K562 (cell line): Measurements from ENCODE around the gene LRIT1. TPM values are rescaled to one million over a fixed set of nuclear protein-coding genes. Genes with fewer than 3 reads are reported as not detected.

Experiments used
- ATAC-seq: fragments of 200-7000 bp; cut with Tn5 transposase; 3 replicates; pipeline ENCODE4 v1.9.1; 2020; ENCODE audit warnings: moderate library complexity
- BruUV-seq: library from RNA; stranded (reverse); fragments of 400-500 nt; replicated peaks from 2 replicates; lab custom pipeline; 2021; lab: Mats Ljungman, UMichigan
- CTCF ChIA-PET: fragments of 300-600 bp; formaldehyde crosslinking; extraction: SDS; loops from one replicate; lab custom pipeline; 2021; ENCODE audit warnings: low intra/inter-chr PET ratio; lab: Yijun Ruan, JAX
- POLR2A ChIA-PET: fragments of 300-600, 350-650 bp; sonication (Branson Sonifier 250); formaldehyde crosslinking; extraction: SDS; loops from one replicate; lab custom pipeline; 2021; ENCODE audit warnings: antibody characterized with exemption, inconsistent platforms; lab: Yijun Ruan, JAX
- DNase-seq, 4 experiments: peaks; one replicate each; pipeline versions ENCODE4 v3.0.0 to v3.0.0-alpha.2; 2011 to 2018; ENCODE audit warnings: low spot score in 3 of 4, mixed read lengths in 3 of 4; ENCODE audit errors: extremely low read depth in 1 of 4
- FAIRE-seq: peaks from 2 replicates; lab custom pipeline; 2011; peaks lifted over from hg19 to GRCh38; lab: Jason Lieb, UNC
- H2AFZ ChIP-seq: 2 replicates; pipeline ENCODE4 v1.6.0; 2011; ENCODE audit warnings: low read depth, low read length, control low read depth, inconsistent platforms
- H3K27ac ChIP-seq: fragments of 200-600 bp; 3 replicates; pipeline ENCODE4 v1.8.0; 2011; ENCODE audit warnings: low read depth, mild to moderate bottlenecking, control low read depth, inconsistent platforms, low read length, moderate library complexity, mixed read lengths; ENCODE audit errors: extremely low read depth
- H3K27me3 ChIP-seq, 2 experiments: fragments of 300-600 bp in 1 of 2; 2 replicates in 1 of 2; 3 replicates in 1 of 2; pipeline versions ENCODE4 v1.6.0 to v1.8.0; 2011; ENCODE audit warnings: inconsistent platforms in 2 of 2, low read length in 2 of 2, mild to moderate bottlenecking in 1 of 2, mixed read lengths in 1 of 2, moderate library complexity in 1 of 2; ENCODE audit not compliant: control insufficient read depth in 2 of 2, insufficient read depth in 2 of 2
- H3K36me3 ChIP-seq: fragments of 300-600 bp; 3 replicates; pipeline ENCODE4 v1.8.0; 2011; ENCODE audit warnings: mild to moderate bottlenecking, low read length, inconsistent platforms; ENCODE audit not compliant: control insufficient read depth, insufficient read depth
- H3K4me1 ChIP-seq, 2 experiments: fragments of 200-600 bp in 1 of 2; replicated peaks in 1 of 2; 2 replicates in 1 of 2; 3 replicates in 1 of 2; pipeline versions ENCODE4 v1.5.1 to v1.8.0; 2011; ENCODE audit warnings: inconsistent platforms in 2 of 2, low read length in 2 of 2, mild to moderate bottlenecking in 1 of 2, mixed read lengths in 1 of 2, moderate library complexity in 1 of 2; ENCODE audit not compliant: control insufficient read depth in 2 of 2, insufficient read depth in 2 of 2
- H3K4me2 ChIP-seq: 2 replicates; pipeline ENCODE4 v1.6.1; 2011; ENCODE audit warnings: low read length, control low read depth, inconsistent platforms, mixed read lengths; ENCODE audit not compliant: insufficient read depth
- H3K4me3 ChIP-seq: fragments of 200-600 bp; sonication (generic), shearing (Covaris generic); 2 replicates; pipeline ENCODE4 v1.5.1; 2016; ENCODE audit warnings: control low read depth, inconsistent platforms
- H3K79me2 ChIP-seq: fragments of 200-600 bp; 3 replicates; pipeline ENCODE4 v1.8.0; 2011; ENCODE audit warnings: low read length, inconsistent platforms; ENCODE audit not compliant: control insufficient read depth, insufficient read depth
- H3K9ac ChIP-seq, 2 experiments: 2 replicates each; pipeline versions ENCODE4 v1.6.0 to v1.6.1; 2011; ENCODE audit warnings: low read depth in 2 of 2, low read length in 2 of 2, control low read depth in 1 of 2, inconsistent platforms in 1 of 2, mild to moderate bottlenecking in 1 of 2, mixed read lengths in 1 of 2; ENCODE audit not compliant: insufficient read depth in 1 of 2
- H3K9me1 ChIP-seq: one replicate; pipeline ENCODE4 v1.6.0; 2011; ENCODE audit warnings: inconsistent platforms, mild to moderate bottlenecking, low read length, moderate library complexity; ENCODE audit not compliant: control insufficient read depth, insufficient read depth
- H3K9me3 ChIP-seq: replicated peaks from 2 replicates; pipeline ENCODE4 v1.5.1; 2011; ENCODE audit warnings: low read depth, low read length, inconsistent platforms; ENCODE audit not compliant: control insufficient read depth, insufficient read depth
- H4K20me1 ChIP-seq: replicated peaks from 2 replicates; pipeline ENCODE4 v1.6.1; 2011; ENCODE audit warnings: low read length, inconsistent platforms, mixed read lengths; ENCODE audit not compliant: control insufficient read depth, insufficient read depth
- ASH1L ChIP-seq: fragments of 450-650 bp; IDR thresholded peaks from 2 replicates; pipeline ENCODE4 v1.6.1; 2018; ENCODE audit warnings: borderline replicate concordance, mild to moderate bottlenecking, low read depth; ENCODE audit not compliant: partially characterized antibody
- BCOR ChIP-seq: fragments of 450-650 bp; IDR thresholded peaks from 2 replicates; pipeline ENCODE4 v1.6.1; 2016
- CBFA2T2 ChIP-seq: fragments of 450-650 bp; conservative IDR thresholded peaks from 2 replicates; pipeline ENCODE4 v1.6.1; 2017; ENCODE audit warnings: mild to moderate bottlenecking
- CREBBP ChIP-seq: IDR thresholded peaks from one replicate; pipeline ENCODE4 v1.6.1; 2012; ENCODE audit warnings: low read depth, mild to moderate bottlenecking, control low read depth, inconsistent platforms, low read length
- GABPB1 ChIP-seq: sonication (generic); formaldehyde crosslinking; IDR thresholded peaks from 2 replicates; pipeline ENCODE4 v1.8.0; 2022; ENCODE audit warnings: mild to moderate bottlenecking, missing genetic modification reagents
- HDAC2 ChIP-seq: fragments of 450-650 bp; IDR thresholded peaks from 2 replicates; pipeline ENCODE4 v1.6.1; 2016; ENCODE audit warnings: mild to moderate bottlenecking
- MNT ChIP-seq, 2 experiments: fragments of 450-650 bp; conservative IDR thresholded peaks; 2 replicates each; pipeline ENCODE4 v1.6.1; 2017; ENCODE audit warnings: mild to moderate bottlenecking in 2 of 2, moderate library complexity in 2 of 2
- TRIM24 ChIP-seq, 2 experiments: fragments of 450-650 bp; IDR thresholded peaks; 2 replicates each; pipeline ENCODE4 v1.6.1; 2016
- ZNF239 ChIP-seq: fragments of 250-450 bp; sonication (Bioruptor Pico); IDR thresholded peaks from 2 replicates; pipeline ENCODE4 v1.4.0; 2020; ENCODE audit warnings: mild to moderate bottlenecking
- ZNF384 ChIP-seq: IDR thresholded peaks from 2 replicates; pipeline ENCODE4 v1.6.1; 2012; ENCODE audit warnings: low read depth, low read length, improper control_type of control experiment
- ZNF79 ChIP-seq: fragments of 250-450 bp; sonication (Bioruptor Pico); IDR thresholded peaks from 2 replicates; pipeline ENCODE4 v1.4.0; 2020; ENCODE audit warnings: low read depth, mild to moderate bottlenecking, moderate library complexity
- WGBS: fragments of 100-300 bp; shearing (Covaris generic); methylation state at CpG from one replicate; pipeline ENCODE4 v1.1.6; 2016; ENCODE audit warnings: low coverage, mixed read lengths; ENCODE audit not compliant: insufficient coverage; ENCODE audit errors: missing lambda C conversion rate; 5-methylcytosine and 5-hydroxymethylcytosine counted together
- in situ Hi-C: fragments of 300-500 bp; cut with MboI; formaldehyde crosslinking; loops from 4 replicates; pipeline ENCODE4 v1.15.0; 2018; ENCODE audit warnings: inconsistent platforms, mixed read lengths
- intact Hi-C: fragments of 100-400 bp; cut with micrococcal nuclease; formaldehyde crosslinking; loops from 2 replicates; pipeline ENCODE4 v1.14.2; 2022
- polyA plus RNA-seq, 8 experiments: library from polyadenylated mRNA; depleted of rRNA in 4 of 8; stranded (reverse) in 5 of 8; unstranded in 3 of 8; fragments of >200 nt; fragmentation: Nextera tagmentation in 2 of 8; fragmentation: Illumina TruSeq in 1 of 8; extraction: Ambion mirVana in 2 of 8; extraction: Trizol in 1 of 8; gene quantifications; 2 replicates each; pipeline versions ENCODE4 v1.2.1 to v1.2.3, GENCODE V29; 2011 to 2014; ENCODE audit warnings: inconsistent platforms in 1 of 8, missing spikeins in 1 of 8
- total RNA-seq, 7 experiments: library from RNA; depleted of rRNA in 6 of 7; stranded (reverse); fragments of >200 nt in 6 of 7; fragmentation: Illumina TruSeq in 2 of 7; extraction: Trizol in 2 of 7; gene quantifications; 2 replicates each; pipeline versions ENCODE4 v1.2.1 to v1.2.3, GENCODE V29; 2011 to 2021; ENCODE audit warnings: low replicate concordance in 1 of 7
- TF ChIP-seq, protein P1 (sequence below), 2 experiments: fragments of 450-650 bp; formaldehyde crosslinking in 1 of 2; IDR thresholded peaks; 2 replicates each; pipeline versions ENCODE4 v1.4.0 to v1.6.1; 2014 to 2020; ENCODE audit warnings: mild to moderate bottlenecking in 2 of 2, borderline replicate concordance in 1 of 2, low read depth in 1 of 2
- TF ChIP-seq, protein P2 (sequence below): sonication (generic); formaldehyde crosslinking; IDR thresholded peaks from 2 replicates; pipeline ENCODE4 v1.8.1; 2023; ENCODE audit warnings: mild to moderate bottlenecking, missing genetic modification reagents

LRIT1 gene
- total and polyA plus RNA-seq, 9 of the 15 experiments (the other 6 are each of a cell fraction or from before 2014, with no cell fraction given): not detected

- ATAC-seq (peak; percentile 67), DNase-seq (peak in 1 of 4 experiments; percentile 35), FAIRE-seq (no peak)
- in situ Hi-C loops: no loop called here
- Histone ChIP-seq H3K4me1 (no peaks in the 10 kb centered on the region), H3K79me2 (no peaks in the 10 kb centered on the region), H3K9me1 (no peaks in the 10 kb centered on the region), H3K27ac (no peak overlapping the region), H3K9me3 (no peaks in the 10 kb centered on the region), H3K27me3 (peaks cover 1 to 44% of the 10 kb centered on the region in 2 experiments; a peak in 4 of 5 replicates), H4K20me1 (no peaks in the 10 kb centered on the region; the same call in 1 of the 2 replicates), H3K36me3 (no peaks in the 10 kb centered on the region), H2AFZ (no peak overlapping the region), H3K4me3 (no peak overlapping the region), H3K9ac (no peak overlapping the region), H3K4me2 (no peak overlapping the region)
- intact Hi-C loops: no loop called here
- 0% methylated on average over 4 of the region's 4 CpGs for WGBS
- ChIA-PET POLR2A (interaction anchor here (0.7 to 1.1 kb wide), 3 partner anchors 9 to 37 kb away, joined by 3 to 4 read pairs (median 3); no protein-coding TSS in a partner anchor), CTCF (no interaction called here)
- BruUV-seq: no TSS peak
- TF ChIP-seq HDAC2 (no peak), CREBBP (no peak), ZNF79 (no peak), ZNF384 (no peak), CBFA2T2 (no peak), GABPB1 (CRISPR knock-in tag) (no peak), TRIM24 (IDR thresholded peaks at IDR 0.05) (no peak), BCOR (no peak), MNT (conservative IDR thresholded peaks at IDR 0.05) (no peak), ASH1L (no peak), ZNF239 (CRISPR knock-in tag) (no peak)
- TF ChIP-seq, protein P1, sequence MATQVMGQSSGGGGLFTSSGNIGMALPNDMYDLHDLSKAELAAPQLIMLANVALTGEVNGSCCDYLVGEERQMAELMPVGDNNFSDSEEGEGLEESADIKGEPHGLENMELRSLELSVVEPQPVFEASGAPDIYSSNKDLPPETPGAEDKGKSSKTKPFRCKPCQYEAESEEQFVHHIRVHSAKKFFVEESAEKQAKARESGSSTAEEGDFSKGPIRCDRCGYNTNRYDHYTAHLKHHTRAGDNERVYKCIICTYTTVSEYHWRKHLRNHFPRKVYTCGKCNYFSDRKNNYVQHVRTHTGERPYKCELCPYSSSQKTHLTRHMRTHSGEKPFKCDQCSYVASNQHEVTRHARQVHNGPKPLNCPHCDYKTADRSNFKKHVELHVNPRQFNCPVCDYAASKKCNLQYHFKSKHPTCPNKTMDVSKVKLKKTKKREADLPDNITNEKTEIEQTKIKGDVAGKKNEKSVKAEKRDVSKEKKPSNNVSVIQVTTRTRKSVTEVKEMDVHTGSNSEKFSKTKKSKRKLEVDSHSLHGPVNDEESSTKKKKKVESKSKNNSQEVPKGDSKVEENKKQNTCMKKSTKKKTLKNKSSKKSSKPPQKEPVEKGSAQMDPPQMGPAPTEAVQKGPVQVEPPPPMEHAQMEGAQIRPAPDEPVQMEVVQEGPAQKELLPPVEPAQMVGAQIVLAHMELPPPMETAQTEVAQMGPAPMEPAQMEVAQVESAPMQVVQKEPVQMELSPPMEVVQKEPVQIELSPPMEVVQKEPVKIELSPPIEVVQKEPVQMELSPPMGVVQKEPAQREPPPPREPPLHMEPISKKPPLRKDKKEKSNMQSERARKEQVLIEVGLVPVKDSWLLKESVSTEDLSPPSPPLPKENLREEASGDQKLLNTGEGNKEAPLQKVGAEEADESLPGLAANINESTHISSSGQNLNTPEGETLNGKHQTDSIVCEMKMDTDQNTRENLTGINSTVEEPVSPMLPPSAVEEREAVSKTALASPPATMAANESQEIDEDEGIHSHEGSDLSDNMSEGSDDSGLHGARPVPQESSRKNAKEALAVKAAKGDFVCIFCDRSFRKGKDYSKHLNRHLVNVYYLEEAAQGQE (IDR thresholded peaks at IDR 0.05; ENCODE audit: borderline replicate concordance): no peak
- TF ChIP-seq, protein P1 (CRISPR knock-in tag; IDR thresholded peaks at IDR 0.05; ENCODE audit: low read depth): no peak
- TF ChIP-seq, protein P2, sequence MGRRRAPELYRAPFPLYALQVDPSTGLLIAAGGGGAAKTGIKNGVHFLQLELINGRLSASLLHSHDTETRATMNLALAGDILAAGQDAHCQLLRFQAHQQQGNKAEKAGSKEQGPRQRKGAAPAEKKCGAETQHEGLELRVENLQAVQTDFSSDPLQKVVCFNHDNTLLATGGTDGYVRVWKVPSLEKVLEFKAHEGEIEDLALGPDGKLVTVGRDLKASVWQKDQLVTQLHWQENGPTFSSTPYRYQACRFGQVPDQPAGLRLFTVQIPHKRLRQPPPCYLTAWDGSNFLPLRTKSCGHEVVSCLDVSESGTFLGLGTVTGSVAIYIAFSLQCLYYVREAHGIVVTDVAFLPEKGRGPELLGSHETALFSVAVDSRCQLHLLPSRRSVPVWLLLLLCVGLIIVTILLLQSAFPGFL (CRISPR knock-in tag): no peak
These were observed 56.8 kb downstream of the LRIT1 start for GRCh38 chr10:84184517-84184916.
